Stimulated activated CD4-positive, alpha-beta T cell treated with anti-CD3 and anti-CD28 coated beads, Interleukin-12 subunit alpha, Interleukin-12 subunit beta, amount 100 ng/mL, for 24 hours (primary cell): Measurements from ENCODE around the gene SGTB.
A peak's percentile ranks its signal among the peaks of the same experiment; 100 is the strongest.
"Not testable (repeated sequence)": the region's sequence is repeated elsewhere in the genome, so short reads cannot be mapped to it uniquely, and the experiment has no call there.

Source experiments
- DNase-seq, 2 experiments: peaks; one replicate each; pipeline ENCODE4 v3.0.0-alpha.2; 2020; ENCODE audit warnings: low read depth in 2 of 2

SGTB gene

DNA sequence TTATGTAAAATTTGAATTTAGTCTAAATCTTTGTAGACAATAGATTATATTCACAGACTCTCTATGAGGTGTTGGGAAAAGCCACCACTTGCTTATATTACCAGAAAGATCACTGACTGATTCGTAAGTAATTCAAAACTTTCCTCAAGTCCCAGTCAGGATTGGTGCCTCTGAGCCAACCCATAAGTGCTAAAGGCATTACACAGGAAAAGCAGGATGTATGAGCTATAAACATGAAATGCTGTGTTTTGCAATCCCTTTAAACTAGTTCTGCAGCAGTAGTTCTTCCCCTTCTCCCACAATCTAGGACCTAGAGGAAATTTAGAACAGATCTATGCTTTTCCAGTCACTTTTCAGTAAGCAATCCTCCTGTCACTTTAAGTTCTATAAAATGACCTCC lies 49.1 kb downstream of the SGTB start:
- DNase-seq, result no peak

DNA sequence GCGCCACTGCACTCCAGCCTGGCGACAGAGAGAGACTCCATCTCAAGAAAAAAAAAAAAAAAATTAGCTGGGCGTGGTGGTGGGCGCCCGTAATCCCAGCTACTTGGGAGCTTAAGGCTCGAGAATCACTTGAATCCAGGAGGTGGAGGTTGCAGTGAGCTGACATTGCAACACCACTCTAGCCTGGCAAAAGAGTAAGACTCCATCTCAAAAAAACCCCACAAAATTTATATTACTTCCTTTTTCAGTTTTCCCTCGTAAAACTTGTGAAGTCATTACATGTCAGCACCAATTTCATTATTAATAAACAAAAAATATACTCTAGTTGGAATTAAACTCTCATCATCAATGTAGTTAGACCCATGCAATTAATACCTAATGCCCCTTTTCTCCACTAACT lies 53.2 kb downstream of the SGTB start:
- no peak for DNase-seq

DNA sequence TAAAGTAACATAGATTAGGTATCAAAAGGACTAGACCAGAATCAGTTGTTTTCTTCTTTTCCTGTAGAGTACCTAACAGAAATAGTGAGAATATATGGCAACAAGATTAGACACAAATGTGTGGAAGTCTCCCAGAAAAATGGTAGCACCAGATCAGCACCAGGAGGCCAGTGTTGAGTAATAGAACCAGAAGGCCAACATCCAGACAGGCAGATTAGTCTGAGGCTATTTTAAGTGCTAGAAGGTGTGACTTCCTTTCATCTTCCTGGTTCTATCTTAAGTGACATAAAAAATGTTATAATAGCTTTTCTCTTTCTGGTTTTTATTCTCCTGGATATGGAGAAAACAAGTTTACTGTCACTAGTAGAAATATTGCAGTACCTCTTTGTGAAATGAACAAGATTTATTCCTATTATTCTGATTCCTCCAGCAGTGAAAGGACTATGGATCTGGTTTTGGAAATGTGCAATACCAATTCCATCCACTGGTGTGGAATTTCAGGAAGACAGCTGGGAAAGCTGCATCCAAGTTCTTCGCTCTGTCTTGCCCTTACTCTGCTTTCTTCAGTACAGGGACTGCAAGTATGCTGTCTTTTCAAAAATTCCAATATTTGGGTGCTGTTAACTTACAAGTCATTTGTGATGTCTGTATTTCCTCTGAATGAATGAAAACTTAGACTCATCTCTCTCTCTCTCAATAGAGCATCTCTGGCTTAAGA lies 57.9 kb downstream of the SGTB start:
- no peak for DNase-seq

DNA sequence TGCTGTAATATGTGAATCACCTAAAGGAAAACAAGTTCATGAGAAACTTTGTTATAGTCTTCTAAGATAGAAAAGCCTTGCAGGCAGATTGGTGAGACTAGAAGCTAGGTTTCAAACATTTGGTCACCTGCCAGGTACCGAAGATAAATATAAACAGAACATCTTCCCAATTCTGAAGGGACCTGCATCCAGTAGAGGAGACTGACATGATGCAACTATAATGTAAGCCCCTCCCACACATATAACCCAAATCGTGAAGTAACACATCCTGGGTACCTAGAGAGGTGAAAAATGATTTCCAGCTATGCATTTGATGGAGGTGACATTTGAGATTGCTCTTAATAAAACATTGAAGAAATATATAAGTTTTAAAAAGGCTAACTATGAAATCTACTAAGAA lies 67.2 kb downstream of the SGTB start:
- DNase-seq, result no peak

DNA sequence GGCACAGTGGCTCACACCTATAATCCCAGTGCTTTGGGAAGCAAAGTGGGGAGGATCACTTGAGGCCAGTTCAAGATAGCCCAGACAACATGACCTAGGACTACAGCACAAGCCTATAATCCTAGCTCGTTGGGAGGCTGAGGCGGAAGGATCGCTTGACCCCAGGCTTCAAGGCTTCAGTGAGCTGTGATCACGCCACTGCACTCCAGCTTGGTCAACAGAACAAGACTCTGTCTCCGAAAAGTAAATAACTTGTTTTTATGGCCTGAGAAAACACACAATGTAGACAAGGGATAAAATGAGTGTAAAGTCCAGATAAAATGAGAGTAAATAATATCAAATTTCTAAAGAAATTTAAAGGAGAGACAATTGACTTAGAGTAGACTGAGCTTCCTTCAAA lies 70.8 kb downstream of the SGTB start:
- no peak for DNase-seq

DNA sequence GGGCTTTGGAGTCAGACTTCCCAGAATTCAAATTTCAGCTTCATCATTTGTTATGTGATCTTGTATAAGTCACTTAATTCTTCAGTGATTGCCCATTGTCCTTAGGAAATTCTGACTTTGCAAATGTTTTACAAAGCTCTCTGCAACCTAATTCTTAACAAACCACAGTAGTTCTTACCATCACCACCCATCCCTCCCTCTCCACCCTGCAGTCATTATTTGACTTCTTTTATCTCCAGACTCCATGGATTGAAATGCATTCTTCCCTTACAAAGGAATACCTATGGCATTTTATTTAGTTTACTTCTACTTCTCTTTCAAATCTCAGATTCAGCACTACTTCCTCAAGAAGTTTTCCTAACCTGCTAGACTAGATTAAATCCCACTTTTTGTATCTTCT lies 74.0 kb downstream of the SGTB start:
- DNase-seq, result no peak

DNA sequence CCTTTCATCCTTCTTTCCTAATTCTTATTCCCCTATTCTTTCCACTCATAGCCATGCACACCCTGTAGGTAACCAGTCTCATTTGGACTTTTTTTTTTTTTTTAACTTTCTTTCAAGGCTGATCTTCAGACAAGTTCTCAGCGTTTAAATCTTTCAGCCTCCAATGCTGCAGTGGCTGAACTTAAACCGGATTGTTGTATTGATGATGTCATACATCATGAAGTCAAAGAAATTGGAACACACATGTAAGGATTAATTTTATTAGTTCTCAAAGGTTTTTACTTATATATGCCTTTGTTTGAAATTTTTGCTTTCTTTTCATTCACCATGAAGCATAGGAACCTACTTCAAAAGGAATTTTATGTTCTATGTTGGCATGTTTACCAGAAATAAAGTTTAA lies 75.0 kb downstream of the SGTB start:
- DNase-seq, result no peak

DNA sequence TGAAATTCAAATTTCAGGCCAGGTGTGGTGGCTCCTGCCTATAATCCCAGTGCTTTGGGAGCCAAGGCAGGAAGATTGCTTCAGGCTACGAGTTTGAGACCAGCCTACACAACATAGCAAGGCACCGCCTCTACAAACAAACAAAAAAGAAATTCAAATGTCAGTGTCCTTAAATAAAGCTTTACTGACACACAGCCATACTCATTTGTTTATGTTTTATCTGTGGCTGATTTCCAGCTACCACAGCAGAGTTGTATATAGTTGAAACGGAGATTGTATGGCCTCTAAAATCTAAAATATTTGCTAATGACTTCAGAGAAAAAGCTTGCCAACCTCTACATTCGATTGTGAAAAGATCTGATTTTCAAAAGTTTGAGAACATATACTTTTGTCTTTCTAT lies 81.7 kb downstream of the SGTB start:
- no peak for DNase-seq

DNA sequence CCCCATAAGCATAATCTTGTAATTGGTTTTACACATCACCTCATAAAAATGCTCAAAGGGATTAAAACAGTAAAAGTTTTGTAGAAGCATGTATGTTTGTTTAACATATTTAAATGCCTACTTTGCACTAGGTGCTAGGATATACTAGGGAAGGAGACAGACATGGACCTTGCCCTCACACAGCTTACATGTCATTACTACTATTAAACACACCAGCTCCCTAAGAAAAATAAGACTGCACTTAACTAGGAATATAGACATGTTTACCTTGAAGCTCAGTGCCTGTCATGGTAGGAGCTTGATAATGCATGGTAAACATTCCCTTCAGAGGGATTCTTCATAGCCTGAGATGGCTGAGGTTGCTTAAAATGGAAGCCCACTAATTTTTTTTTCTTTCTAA lies 90.9 kb downstream of the SGTB start:
- no peak for DNase-seq

DNA sequence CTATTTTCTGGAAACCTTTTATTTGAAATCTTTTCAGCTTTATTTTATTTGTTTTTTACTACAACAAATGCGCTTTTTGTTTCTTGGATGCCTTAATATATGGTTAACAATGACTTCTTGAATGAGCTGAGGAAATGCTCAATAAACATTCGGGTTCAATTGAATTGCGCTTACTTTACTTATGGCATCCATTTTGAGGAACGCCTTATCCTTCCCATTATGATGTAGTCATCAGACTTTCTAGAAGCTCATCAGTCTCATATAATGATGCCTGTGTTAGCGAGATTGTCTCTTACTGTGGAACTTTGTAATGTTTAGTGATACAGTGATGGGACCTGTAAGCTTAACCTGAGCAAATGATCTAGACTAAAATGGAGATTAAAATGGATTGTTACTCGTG lies 96.2 kb downstream of the SGTB start:
- DNase-seq, result no peak

DNA sequence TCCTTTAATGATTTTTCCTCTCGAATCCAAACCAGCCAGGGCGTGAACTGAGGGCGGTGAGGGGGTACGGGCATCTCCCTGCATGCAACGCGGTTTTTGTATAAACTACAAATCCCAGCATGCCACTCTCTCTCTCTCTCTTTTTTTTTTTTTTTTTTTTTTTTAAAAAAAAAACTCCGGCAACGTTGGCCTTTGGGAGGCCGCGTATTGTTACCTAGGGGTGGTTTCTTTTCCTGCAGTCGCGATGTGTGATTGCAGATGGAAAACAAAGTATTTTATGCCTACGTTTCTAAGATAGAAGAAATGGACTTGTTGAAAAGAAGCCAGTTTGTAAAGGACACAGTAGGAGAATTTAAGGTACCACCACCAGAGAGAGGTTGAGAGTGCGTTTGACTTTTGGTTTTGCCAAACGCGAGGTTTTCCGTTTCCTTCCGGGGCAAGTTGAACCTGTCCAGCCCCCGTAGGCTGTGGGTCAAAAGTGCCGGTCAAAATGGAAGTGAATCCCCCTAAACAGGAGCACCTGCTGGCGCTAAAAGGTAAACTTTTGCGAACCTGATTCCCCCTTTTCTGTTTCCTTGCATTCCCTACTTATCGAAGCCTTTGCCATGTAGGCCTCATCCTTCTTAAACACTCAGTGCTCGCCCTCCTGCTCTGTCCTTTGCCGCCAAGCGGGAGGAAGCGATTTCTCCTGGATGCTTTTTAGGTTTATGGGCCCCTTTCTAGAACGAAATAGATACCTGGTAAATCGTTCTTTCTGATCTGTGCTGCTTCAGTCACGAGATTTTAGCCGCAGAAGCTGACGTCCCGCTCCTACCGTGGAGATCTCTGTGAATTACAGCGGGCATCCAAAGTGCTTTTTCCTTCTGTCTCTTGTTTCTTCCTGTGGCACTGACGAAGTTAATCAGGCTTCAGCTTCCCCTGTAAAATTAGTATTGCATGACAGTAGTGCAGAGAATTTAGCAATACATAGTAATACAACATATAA lies 97.0 kb downstream of the SGTB start, which contains the start of the genes SHLD3 and TRAPPC13:
TSS of gene SHLD3 (plus strand) at position 457 of the 985 bp plus-strand sequence. CDS start 4,561 bp downstream, outside the sequence.
TSS of gene TRAPPC13 (plus strand) at position 457 of the 985 bp plus-strand sequence. CDS start at position 491, 34 bp downstream.
- DNase-seq, result peak; percentile 62 to 66

DNA sequence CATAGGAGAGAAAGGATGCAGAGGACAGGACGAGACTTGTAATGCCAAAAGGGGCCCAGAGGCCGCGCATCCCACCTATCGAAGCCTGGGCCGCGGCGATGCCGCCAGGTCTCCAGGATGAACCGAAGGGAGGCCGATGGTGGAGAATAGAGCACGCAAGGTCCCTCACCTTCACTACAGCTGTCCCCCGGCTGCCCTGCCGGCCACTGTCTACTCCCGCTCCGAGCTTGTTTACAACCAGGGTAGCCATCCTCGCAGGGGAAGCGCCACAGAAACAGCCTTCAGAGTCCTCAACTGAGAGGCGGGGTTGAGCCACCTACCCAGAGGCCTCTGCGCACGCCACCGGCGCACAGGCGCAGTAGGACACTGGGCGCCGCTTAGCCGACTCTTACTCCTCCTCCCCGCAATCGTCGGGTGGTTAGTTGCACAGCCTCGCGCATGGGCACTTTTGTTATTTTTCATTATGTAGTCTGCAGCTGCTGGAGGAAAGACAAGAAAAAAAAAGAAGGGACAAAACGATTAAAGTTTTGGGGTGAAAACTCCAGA lies 97.8 kb downstream of the SGTB start, which contains the start of gene TRIM23:
TSS of gene TRIM23 (minus strand) at position 309 of the 546 bp plus-strand sequence. CDS start at position 250, 59 bp downstream.
- DNase-seq, result peak; percentile 82 to 83

DNA sequence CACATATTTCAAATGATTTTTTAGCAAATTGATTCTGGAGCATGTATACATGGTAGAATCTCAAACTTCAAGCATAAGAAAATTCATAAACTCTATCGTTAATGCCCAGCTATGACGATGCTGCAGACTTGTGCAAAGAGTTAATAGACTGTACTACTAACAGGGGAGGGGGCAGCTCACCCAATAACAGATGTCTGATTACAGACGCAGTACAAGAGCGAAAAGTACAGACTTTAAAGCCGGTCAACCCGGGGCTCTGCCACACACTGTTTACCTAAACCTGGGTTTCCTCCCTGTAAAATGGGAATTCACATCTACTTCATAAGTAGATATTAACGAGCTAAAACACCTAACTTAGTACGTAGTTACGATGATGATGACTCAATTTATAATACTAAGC lies 98.4 kb downstream of the SGTB start:
- no peak for DNase-seq

DNA sequence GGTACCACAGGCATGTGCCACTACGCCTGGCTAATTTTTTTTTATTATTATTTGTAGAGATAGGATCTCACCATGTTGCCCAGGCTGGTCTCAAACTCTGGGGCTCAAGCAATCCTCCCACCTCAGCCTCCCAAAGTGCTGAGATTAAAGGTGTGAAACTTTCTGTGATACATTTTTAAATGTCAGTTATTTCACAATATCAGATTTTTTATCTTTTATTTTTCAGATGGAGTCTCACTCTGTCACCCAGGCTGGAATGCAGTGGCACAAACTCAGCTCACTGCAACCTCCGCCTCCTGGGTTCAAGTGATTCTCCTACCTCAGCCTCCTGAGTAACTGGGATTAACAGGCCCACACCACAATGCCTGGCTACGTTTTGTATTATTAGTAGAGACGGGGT lies 99.9 kb downstream of the SGTB start:
- DNase-seq, result not testable (repeated sequence)

DNA sequence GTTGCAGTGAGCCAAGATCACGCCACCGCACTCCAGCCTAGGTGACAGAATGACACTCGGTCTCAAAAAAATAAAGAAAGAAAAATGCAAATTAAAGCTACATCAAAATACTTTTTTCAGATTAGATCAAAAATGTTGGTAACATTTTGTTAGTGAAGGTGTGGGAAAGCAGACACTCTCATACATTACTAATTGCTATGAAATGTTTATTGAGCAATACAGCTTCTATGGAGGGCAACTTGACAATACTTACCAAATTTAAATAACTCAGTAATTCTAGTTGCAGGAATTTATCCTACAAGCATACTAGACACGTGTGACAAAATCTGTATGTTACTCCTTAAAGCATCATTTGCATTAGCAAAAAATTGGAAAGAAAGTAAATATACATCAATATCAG lies 101.9 kb downstream of the SGTB start:
- DNase-seq, result no peak
